SK-N-MC (cell line): Measurements from ENCODE around the gene CTSE.

Experiments used
- EZH2 ChIP-seq: fragments of 200-600 bp; sonication (generic); IDR thresholded peaks from one replicate; pipeline ENCODE4 v1.6.1; 2017; ENCODE audit warnings: antibody characterized with exemption
- FOXP2 ChIP-seq: optimal IDR thresholded peaks from 2 replicates; pipeline ENCODE3; 2011; ENCODE audit warnings: mild to moderate bottlenecking, moderate library complexity; ENCODE audit not compliant: insufficient read depth; ENCODE audit errors: extremely low read length, control extremely low read depth
- POLR2AphosphoS5 ChIP-seq: IDR thresholded peaks from 2 replicates; pipeline ENCODE4 v1.6.1; 2012; ENCODE audit warnings: mild to moderate bottlenecking, low read depth, low read length, borderline replicate concordance

DNA sequence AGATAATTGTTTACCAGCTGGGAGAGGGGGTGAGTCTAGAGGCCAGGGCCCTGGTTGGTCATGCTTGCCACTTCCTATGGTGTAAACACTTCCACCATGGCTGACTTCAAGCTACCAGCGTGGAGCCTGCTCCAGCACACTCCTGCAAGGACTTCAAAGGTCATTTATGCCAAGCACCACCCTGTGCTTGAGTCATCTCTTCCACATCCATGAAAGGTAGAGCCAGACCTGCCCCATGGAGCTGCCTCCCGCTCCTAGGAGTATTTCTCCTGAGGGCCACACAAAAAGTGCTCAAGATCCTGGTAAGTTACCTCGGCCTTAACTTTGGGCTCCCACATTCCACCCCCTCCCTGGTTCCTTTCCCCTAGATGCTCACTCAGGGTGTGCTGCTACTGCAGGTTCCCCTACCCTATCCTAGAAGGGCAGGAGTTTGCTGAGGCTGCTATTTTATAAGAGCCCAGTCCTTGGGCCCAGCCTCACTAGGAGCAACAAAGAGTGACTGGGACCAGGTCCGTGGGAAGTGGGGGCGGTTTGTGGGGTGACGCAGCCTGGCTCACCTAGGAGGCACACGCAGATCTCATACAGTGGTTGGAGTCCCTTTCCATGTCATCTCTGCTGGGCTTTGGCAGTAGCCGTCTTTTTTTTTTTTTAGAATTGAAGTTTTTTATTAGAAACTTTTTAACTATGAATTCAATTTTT lies 22.9 kb downstream of the CTSE start:
- no peak for TF ChIP-seq POLR2AphosphoS5
- no peak for TF ChIP-seq EZH2
- no peak for TF ChIP-seq FOXP2
